NCI-H510A treated with DMSO at 0.1 percent for 48 hours (cell line): ENCODE results near the gene FILIP1L.
"Not testable (repeated sequence)": the region's sequence is repeated elsewhere in the genome, so short reads cannot be mapped to it uniquely, and the experiment has no call there.

Experiments used
- DNase-seq: peaks from one replicate; lab custom pipeline; 2025; lab: John Stamatoyannopoulos, UW

The FILIP1L gene

DNA sequence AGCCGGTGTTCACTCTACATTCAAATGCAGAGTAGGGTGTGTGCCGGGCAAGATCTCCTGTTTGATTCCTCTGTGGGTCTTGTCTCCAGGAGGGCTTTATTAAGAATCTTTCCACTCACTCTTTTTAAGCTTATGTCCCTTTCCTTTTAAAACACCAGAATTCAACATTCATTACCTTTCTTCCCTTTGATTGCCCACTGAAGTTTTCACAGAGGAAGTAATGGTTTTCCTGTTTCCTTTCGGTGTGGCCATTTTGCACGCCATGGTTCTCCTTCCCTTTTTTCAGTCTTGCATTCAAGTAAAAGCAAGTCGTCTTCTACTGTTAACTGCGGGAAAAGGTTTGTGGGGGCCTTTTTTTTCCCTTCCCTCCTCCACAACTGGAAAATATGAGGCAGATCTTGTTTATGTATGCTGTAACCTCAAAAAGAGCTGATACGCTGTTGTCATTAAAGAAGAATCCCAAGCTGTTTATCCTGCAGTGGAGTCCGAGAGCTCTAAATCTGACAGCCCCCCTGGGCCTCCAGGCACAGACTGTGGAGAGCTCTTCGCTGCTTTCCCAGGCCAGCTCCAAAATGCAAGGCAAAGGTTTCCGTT is 40.5 kb downstream of the FILIP1L start:
- no peak for DNase-seq

- no peak for DNase-seq
These were observed 41.1 kb downstream of the FILIP1L start for GRCh38 chr3:100073049-100073713.

GRCh38 chr3:100072326-100073048 is 41.8 kb downstream of the FILIP1L start:
- DNase-seq, result no peak

GRCh38 chr3:100069472-100069871 is 44.8 kb downstream of the FILIP1L start:
- DNase-seq, result no peak

DNA sequence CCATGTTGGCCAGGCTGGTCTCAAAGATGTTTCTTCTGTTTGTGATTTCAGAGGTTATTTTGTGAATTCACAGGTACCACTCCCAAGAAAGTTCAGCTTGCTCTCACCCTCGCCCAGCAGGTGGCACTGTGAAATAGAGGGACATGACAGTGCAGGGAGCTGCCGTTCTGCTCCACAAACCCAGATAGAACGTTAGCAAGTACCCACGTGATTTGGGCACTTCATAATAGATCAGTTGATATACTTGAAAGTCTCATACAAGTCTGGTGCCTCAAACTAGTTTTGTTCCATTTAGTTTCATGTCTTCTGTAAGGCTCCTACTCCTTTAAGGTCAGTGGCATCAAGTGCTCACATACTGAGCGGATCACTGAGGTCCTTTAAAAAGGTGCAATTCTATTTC is 45.5 kb downstream of the FILIP1L start:
- peak; percentile 13 for DNase-seq

DNA sequence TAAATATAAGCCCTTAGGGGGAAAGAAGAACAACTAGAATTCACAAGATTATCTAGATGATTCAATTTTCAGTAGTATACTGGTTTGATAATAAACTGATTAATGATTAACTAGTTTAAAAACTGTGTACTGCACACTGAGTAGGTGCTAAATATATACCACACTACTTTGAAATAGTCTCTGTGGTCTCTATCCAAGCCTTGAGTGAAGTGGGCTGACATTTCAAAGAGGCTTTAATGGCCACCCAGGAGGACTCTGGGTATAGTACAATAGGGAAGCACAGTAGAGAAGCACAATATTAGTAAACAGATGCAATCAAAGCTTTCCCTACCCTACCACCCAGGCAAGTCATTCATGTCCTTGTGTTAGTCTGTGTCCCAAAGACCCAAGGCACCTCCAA is 46.7 kb downstream of the FILIP1L start:
- no peak for DNase-seq

DNA sequence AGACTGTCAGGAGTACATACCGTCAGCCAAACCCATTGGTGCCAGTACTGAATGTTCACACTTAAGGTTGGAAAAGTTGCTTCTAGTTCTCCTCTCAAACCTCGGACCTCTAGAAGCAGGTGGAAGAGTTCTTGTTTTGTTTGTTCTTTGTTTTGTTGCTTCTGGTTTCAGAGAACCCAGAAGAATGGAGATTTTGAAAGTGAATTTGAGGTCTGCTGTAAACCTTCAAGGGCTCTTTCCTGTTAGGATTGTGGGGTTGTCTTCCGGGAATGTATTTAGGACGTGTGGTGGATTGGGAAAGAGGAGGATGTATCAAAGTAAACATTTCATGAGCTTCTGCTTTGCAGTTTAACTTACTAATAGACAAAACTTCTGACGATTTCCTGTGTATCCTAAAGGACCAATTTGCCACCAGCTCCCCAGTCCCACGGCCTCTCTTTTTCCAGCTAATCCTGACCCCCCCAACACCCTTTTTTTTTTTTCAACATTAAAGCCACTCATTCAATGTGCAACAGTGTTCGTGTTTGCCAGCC is 50.3 kb downstream of the FILIP1L start:
- DNase-seq, result no peak

DNA sequence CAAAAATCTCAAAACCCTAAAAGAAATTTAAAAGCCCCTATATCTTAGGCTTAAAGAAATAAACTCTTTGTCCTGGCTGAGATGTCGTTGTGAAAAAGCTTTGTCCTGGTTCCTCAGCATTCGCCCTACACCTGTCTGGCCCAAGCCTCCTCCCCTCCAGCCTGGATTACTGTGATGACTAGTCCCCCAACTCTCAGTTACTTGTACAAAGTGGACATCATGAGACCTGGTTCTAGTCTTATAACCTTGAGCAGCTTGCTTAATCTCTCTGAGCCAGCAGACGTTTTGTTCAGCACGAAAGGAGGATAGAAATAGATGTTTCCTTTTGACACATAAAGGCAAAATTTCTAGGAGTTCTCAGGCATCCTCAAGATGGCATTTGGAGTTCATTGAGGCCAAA is 51.6 kb downstream of the FILIP1L start:
- DNase-seq, result no peak

- no peak for DNase-seq
These were observed 53.4 kb downstream of the FILIP1L start for GRCh38 chr3:100060685-100061484.

DNA sequence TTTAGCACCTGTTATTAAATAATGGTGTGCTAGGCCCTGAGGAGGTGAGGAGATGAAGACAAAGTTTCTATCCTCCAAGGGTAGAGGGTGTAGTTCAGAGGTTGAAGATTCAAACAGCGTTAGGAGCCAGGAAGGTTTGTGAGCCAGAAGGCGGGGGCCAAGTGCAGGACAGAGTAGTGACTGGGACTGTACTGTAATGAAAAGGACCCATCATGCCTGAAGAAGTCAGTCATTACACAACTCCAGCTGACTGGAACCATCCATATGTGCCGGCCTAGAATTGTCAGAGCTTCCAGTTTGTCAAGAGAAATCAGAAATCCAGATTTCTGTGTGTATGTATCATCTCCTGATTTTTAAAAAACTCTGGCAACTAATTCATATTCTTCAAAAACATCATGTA is 54.8 kb downstream of the FILIP1L start:
- no peak for DNase-seq

DNA sequence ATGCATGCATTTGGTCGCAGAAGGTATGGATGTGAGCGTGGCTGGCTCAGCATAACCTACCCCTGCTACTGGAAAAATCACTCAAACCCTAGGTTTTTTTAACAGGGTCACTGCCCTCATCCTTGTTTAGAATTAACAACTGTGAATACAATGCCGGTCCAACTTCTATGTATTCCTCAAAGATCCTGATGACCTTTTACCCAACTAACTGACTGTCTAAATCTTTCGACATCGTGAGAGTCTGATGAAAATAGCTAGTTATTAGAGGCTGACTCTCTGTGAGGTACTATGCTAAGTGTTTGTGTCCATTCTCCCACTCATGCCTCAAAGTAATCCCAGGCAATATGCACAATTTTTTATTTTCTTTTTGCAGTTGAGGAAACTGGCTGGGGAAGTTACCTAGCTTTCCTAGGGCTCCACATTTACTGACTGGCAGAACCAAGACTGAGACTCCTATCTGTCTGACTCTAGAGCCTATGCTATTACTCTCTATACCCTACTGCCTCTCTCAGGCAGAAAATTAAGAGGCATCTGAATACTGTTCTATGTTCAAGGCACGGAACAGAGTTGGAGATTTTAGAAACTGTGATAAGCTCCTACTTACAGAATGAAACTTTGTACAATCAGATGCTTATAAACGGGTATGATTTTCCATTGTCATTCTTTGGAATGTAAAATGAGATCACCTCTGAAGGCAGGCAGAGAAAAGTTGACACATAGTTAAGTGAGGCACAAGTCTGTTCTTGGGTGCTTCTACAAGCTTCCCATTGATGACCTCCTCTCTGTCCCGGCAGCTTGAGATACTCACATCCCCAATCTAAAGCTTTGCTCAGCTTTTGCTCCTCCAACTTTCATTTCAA is 56.4 kb downstream of the FILIP1L start:
- DNase-seq, result no peak

GRCh38 chr3:100053951-100054620 is 60.2 kb downstream of the FILIP1L start:
- DNase-seq, result no peak

- not testable (repeated sequence) for DNase-seq
These were observed 62.8 kb downstream of the FILIP1L start for GRCh38 chr3:100051513-100051912.

- no peak for DNase-seq
These were observed 66.1 kb downstream of the FILIP1L start for GRCh38 chr3:100048248-100048647.

GRCh38 chr3:100047455-100048141 is 66.7 kb downstream of the FILIP1L start:
- DNase-seq, result no peak

- DNase-seq, result no peak
These were observed 67.3 kb downstream of the FILIP1L start for GRCh38 chr3:100046986-100047385.

GRCh38 chr3:100045696-100046095 is 68.6 kb downstream of the FILIP1L start:
- DNase-seq, result no peak

DNA sequence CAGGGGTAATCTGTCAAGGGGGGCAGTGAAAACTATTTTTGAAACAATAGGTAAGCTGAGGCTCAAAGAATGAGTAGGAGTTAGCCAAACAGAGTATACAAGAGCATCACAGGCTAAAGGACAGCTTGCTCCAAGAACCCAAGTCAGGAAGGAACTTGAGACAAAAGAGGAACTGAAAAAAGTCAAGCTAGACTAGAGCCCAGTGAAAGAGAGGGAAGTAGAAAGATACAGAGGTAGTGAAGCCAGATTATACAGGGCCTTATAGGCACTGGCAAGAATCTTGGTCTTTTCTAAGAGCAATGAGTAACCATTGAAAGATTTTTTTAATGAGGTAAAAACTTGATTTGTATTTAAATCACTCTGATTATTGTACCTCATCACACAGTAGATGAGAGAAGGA is 69.9 kb downstream of the FILIP1L start:
- DNase-seq, result no peak

- DNase-seq, result no peak
These were observed 71.0 kb downstream of the FILIP1L start for GRCh38 chr3:100043271-100043670.
